ENCODE measurements around the gene LONP2. TPM values are rescaled to one million over a fixed set of nuclear protein-coding genes. Genes with fewer than 3 reads are reported as not detected.

LONP2 gene
- total RNA-seq, 2 experiments from 2014 or later = 77.2 to 81.0 TPM

DNA sequence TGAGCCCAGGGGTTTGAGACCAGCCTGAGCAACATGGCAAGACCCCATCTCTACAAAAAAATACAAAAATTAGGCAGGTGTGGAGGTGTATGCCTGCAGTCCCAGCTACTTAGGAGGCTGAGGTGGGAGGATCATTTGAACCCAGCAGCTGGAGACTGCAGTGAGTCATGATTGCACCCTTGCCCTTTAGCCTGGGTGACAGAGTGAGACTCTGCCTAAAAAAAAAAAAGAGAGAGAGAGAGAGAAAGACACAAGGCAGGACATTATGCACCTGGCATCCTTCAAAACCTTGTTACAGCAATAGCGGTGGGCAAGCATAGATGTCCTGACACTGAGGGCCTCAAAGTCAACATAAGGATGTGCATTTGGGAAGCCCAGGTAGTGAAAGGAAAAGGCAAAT lies 161.1 kb downstream of the LONP2 start:
- TF ChIP-seq, protein P1, sequence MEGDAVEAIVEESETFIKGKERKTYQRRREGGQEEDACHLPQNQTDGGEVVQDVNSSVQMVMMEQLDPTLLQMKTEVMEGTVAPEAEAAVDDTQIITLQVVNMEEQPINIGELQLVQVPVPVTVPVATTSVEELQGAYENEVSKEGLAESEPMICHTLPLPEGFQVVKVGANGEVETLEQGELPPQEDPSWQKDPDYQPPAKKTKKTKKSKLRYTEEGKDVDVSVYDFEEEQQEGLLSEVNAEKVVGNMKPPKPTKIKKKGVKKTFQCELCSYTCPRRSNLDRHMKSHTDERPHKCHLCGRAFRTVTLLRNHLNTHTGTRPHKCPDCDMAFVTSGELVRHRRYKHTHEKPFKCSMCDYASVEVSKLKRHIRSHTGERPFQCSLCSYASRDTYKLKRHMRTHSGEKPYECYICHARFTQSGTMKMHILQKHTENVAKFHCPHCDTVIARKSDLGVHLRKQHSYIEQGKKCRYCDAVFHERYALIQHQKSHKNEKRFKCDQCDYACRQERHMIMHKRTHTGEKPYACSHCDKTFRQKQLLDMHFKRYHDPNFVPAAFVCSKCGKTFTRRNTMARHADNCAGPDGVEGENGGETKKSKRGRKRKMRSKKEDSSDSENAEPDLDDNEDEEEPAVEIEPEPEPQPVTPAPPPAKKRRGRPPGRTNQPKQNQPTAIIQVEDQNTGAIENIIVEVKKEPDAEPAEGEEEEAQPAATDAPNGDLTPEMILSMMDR (IDR thresholded peaks at IDR 0.05) = no peak
- no peak overlapping the region for H3K27ac Mint-ChIP-seq
- H3K9me3 ChIP-seq (ENCODE audit: control insufficient read depth in 1 of 2, insufficient read depth in 1 of 2, low read length in 2 of 2) = no peaks in the 10 kb centered on the region
- ChIA-PET POLR2A (no interaction called here), CTCF (no interaction called here)
- no peaks in the 10 kb centered on the region for H3K27me3 Mint-ChIP-seq
- H3K4me1 Mint-ChIP-seq (ENCODE audit: low read depth) = no peaks in the 10 kb centered on the region
- H3K4me3 Mint-ChIP-seq = no peak overlapping the region
- ATAC-seq (ENCODE audit: poor library complexity) = no peak
- no peak overlapping the region for H3K4me3 ChIP-seq (ENCODE audit: low read length)
- no peaks in the 10 kb centered on the region for H3K9me3 Mint-ChIP-seq
- no peak overlapping the region for H3K27ac ChIP-seq (ENCODE audit: low read depth in 1 of 2, low read length in 2 of 2)
- intact Hi-C loops (cut with DNase I, micrococcal nuclease) = no loop called here
- no peaks in the 10 kb centered on the region for H3K4me1 ChIP-seq (ENCODE audit: insufficient read depth, low read length)
- DNase-seq = no peak
- no peaks in the 10 kb centered on the region for H3K36me3 ChIP-seq (ENCODE audit: insufficient read depth, low read length)
- H3K27me3 ChIP-seq (ENCODE audit: control insufficient read depth in 1 of 2, insufficient read depth in 2 of 2, low read length in 2 of 2) = no peaks in the 10 kb centered on the region
- H3K36me3 Mint-ChIP-seq (ENCODE audit: low read depth) = no peaks in the 10 kb centered on the region

DNA sequence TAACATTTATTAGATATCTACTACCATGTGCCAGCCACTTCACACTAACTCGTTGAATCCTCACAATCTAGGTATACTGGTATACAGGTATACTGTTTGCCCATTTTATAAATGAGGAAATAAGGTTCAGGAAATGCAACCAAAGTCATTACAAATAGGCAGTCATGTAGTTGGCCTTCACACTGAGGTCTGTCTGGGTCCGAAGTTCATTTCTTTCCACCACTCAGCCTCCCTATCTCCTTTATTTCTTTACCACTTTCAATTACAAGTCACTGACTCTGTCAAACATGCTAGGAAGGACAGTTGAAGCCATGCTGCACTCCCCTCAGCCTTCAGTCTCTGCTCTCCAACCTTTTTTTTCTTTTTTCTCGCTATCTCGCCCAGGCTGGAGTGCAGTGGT lies 161.8 kb downstream of the LONP2 start:
- Mint-ChIP-seq H3K4me1 (ENCODE audit: low read depth) (no peaks in the 10 kb centered on the region), H3K4me3 (no peak overlapping the region), H3K27ac (no peak overlapping the region), H3K9me3 (no peaks in the 10 kb centered on the region), H3K27me3 (no peaks in the 10 kb centered on the region), H3K36me3 (ENCODE audit: low read depth) (no peaks in the 10 kb centered on the region)
- Histone ChIP-seq H3K36me3 (ENCODE audit: insufficient read depth, low read length) (no peaks in the 10 kb centered on the region), H3K4me3 (ENCODE audit: low read length) (no peak overlapping the region), H3K4me1 (ENCODE audit: insufficient read depth, low read length) (no peaks in the 10 kb centered on the region), H3K27ac (ENCODE audit: low read depth in 1 of 2, low read length in 2 of 2) (no peak overlapping the region), H3K9me3 (ENCODE audit: control insufficient read depth in 1 of 2, insufficient read depth in 1 of 2, low read length in 2 of 2) (no peaks in the 10 kb centered on the region), H3K27me3 (ENCODE audit: control insufficient read depth in 1 of 2, insufficient read depth in 2 of 2, low read length in 2 of 2) (no peaks in the 10 kb centered on the region)
- TF ChIP-seq, protein P1 (IDR thresholded peaks at IDR 0.05) = no peak
- intact Hi-C loops (cut with DNase I, micrococcal nuclease) = no loop called here
- DNase-seq = no peak
- no peak for ATAC-seq (ENCODE audit: poor library complexity)
- ChIA-PET POLR2A (no interaction called here), CTCF (no interaction called here)

Other genes starting within 250 kb of the LONP2 start
- gene ABCC12, start 88.3 kb upstream of the LONP2 start, total RNA-seq = not detected
- gene ABCC11, start 3.2 kb downstream of the LONP2 start, total RNA-seq = under 1 TPM in 1 of 2 experiments, not detected in 1; 0.08 TPM
- gene SIAH1, start 141.1 kb downstream of the LONP2 start, total RNA-seq = 10 to 100 TPM; 40.9 to 43.0 TPM